SH-SY5Y (cell line): ENCODE results near the gene PHACTR1.
A peak's percentile ranks its signal among the peaks of the same experiment; 100 is the strongest.

Experiments
- GATA2 ChIP-seq: IDR thresholded peaks from 2 replicates; pipeline ENCODE4 v1.6.1; 2011; ENCODE audit warnings: mild to moderate bottlenecking, low read depth, low read length
- GATA3 ChIP-seq: IDR thresholded peaks from 2 replicates; pipeline ENCODE4 v1.6.1; 2011; ENCODE audit warnings: low read depth, mild to moderate bottlenecking, low read length, moderate library complexity

Gene PHACTR1

DNA sequence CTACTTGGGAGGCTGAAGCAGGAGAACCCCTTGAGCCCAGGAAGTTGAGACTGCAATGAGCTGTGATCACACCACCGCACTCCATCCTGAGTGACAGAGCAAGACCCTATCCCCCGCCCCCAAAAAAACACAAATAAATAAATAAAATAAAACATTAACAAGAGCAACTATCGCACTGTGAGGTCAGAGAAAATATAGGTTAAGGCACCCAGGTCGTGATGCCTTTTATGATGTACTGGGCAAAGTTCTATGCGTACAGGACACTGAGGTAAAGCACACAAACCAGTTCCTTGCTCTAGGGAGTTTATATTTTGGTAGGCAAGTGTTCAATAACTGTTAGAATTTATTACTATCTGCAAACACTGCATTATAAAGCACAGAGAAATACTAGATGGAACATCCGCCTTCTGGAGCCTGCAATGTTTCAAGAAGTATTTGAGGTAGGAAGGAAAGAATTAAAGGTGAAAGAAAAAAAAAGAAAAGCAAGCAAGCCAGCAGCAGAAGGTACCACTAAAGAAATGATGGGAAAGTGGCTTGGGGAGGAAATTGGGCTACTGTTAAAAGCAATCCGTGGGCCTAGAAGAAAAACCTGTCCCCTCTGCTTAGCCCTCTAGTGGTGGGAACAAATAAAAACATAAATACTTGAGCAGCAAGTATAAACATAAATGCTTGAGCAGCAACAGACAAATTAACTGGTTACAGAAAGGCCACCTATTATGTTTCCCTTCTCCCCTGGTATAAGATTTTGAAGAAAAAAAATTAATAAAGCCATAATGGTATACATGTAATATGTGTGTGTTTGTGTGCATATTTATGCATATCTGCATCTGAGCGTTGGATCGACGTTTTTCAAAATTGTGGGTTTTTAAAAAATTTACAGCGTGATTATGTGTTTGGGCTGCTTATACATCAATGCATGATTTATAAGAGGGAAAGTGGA is 128.0 kb downstream of the PHACTR1 start:
- no peak for TF ChIP-seq GATA2
- TF ChIP-seq GATA3, result no peak

DNA sequence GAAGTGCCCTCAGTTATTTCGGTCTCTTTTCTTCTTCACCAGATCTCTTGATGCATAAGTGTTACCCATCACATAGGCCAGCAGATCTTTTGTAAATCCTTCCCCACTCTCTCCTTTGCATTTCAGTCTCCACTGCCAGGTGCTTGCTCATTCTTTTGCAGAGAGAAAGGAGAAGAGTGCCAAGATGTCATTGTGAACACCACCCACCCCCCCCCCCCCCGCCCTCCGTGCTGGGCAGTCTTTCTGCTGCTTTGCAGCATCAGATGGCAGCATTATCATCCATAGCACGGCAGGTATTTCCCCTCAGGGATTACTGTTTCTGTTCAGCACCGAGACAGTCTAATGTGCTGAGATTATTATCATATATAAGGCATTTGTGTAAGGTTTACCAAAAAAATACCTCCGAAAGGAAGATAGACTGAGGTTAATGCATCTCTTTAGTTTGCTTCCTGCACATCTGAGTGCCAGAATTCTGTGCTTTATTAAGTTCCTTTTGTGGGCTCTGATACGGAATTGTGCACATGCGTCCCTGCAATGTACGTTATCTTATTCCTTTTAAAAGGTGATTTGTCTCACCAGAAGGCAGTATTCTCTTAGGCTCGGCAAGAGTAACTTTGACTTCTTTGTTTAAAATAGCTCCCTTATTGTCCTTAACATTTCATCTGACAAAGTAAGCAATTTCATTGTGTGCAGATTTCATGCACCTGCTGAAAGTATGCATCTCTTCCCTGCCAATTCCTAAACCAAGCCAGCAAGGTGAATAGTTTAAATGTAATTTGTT is 128.8 kb downstream of the PHACTR1 start:
- no peak for TF ChIP-seq GATA3
- TF ChIP-seq GATA2, result peak; percentile 30; the same call in 1 of the 2 replicates

DNA sequence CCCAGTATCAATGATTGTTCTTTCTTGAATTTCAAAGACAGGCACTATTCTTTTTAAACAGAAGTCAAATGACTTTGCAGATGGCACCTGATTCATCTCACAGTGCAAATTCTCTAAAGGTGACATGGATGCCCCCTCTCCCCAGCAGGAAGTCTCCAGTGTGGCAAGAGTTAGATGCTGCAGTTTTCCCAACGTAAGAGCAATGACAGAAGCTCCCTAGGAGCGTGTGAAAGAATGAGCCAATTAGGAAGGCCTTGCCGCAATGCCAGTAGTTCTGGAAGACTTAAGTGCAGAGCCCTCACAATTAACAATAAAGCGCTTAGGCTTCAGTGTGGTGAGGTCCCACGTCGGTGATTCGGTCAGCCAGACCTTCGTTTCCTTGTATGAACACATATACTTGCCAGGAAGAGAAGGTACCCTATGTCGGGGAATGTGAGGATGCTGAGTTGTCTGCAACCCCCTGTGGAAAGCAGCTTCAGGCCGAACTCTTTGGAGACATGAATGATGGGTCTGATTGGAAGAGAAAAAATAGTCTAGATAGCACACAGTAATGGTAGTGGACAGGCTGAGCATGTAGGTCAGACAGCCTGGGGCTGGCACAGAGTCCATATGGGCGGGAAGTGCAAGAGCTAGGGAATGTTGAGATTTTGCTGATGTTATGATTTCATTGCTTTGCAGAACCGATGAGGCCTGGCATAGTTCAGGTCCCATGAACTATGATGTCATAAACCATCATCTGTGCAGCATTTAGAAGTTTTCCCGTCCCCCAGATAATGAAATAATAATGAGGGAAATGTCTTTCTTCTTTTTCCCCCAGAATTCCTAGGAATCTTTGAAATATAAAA is 132.6 kb downstream of the PHACTR1 start:
- TF ChIP-seq GATA2 (no peak), GATA3 (no peak)

DNA sequence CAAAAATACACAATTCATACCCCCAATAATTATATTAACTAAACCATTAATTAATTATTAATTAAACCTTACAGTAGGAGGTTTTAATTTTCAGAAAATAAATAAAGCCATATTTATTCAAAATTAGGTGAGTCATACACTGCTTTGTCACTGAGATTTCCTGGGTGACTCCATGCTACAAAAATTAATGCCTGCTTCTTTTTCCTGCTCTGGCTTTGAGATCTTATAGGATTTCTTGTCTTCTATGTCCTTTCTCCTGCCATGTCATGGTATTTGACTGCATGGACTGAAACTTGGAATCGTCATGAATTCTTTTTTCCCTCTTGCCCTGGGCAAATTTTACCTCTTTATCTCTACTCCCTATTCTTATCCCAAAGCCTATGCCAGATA is 133.2 kb downstream of the PHACTR1 start:
- no peak for TF ChIP-seq GATA3
- TF ChIP-seq GATA2, result no peak

DNA sequence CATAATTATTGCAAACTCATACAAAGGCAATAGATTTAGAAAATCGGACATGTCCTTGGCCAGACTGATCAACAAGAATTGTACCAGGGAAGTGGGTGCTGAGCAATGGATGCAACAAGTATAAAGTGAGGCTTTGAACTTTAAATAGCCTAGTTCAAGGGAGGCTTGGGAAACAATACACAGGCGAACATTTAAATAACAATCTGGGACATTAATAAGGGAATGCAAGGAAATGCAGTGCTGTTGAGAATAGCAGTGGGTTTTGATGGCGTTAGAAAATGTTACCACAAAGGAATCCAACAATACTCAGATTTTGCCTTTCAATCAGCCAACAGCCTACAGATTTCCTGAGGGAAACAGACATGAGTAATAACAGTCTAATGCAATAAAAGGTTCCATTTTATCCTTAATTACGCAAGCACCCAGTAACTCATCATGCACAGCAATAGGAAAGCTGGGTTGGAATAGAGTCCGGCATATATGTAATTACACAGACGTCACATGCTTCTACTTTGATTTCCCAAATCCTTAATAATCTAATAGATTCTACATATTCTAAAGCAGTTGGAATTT is 134.6 kb downstream of the PHACTR1 start:
- TF ChIP-seq GATA2, result no peak
- no peak for TF ChIP-seq GATA3

DNA sequence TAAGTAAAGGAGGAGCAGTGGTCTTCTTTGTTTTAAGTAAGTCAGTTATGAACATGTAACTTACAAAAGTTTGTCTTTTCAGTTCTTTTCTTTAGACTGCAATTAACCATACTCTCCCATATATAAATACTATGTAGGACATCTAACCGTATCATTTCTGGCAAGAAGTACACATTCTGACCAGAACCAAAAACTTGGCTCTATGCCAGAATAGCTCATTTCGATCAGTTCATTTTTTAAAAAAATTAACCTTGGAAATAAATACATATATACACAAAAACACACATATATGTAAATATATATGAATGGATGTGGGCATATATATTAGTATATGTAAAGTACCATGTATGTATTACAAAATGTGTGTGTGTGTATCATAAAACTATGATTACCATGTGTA is 145.0 kb downstream of the PHACTR1 start:
- TF ChIP-seq GATA2 (no peak), GATA3 (no peak)

DNA sequence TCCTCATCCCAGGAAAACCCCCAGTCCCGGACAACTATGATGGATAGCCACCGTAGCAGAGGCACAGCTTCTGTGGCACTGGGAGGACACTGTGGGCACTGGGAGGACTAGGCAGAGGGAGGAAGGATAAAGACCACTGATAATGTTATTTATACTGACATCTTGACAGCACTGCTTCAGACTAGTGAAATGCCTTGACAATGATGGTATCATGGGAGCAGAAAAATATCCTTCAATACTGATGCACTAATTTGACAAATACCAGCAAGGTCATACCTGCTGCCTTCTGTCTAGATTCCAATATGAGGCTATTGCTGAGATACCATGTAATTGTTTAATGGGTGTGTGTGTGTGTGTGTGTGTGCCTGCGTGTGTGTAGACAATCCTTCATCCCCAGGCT is 148.6 kb downstream of the PHACTR1 start:
- TF ChIP-seq GATA2, result no peak
- no peak for TF ChIP-seq GATA3

DNA sequence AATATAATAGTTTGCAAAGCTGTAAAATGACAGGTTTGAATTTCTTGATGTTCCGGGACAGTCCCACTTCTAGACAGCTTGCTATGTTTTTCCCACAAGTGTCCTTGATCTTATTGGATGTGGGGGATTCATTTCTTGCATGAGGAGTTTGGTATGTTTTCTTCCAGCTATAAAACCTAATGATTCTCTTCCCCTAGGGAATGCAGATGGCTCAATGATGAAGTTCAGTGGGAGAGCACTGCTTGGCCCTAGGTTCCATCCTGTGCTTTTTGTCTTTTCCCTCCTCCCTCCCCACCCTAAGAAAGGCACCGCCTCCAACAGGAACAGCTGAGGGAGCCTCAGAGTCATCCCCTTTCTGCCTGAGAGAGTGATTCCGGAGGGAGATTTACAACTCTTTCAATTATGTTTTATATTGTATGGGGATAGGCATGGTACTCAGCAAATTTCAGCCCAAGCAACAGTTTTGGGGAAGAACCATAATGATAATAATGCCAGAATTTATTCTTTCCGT is 149.2 kb downstream of the PHACTR1 start:
- no peak for TF ChIP-seq GATA3
- TF ChIP-seq GATA2, result no peak

DNA sequence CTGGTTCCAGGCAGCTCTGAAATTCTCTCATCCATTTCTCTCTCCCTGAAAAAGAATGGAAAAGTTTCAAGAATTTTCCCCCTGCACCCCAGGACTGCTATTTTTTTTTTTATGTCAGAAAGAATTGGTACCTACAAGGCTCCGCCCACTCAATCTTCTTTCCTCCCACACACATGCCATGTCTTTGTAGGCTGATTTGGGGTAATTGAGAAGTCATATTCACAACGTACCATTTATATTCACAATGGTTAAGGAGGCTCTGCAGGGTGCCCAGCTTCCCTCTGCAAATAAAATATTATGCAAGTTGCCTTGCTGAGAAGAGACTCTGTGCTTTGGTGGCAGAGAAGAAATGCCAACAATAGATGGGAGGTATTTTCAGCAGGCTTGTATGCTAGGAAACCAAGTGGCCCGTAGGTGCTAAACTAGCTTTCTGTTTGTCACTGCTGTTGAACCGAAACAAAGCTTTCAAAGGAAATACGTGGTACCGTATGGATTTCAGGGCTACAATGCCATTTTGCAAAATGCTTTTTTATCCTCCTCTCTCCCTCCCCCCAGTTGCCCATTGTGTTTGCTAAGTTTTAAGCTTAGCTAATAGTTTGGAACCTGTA is 150.0 kb downstream of the PHACTR1 start:
- no peak for TF ChIP-seq GATA2
- no peak for TF ChIP-seq GATA3

DNA sequence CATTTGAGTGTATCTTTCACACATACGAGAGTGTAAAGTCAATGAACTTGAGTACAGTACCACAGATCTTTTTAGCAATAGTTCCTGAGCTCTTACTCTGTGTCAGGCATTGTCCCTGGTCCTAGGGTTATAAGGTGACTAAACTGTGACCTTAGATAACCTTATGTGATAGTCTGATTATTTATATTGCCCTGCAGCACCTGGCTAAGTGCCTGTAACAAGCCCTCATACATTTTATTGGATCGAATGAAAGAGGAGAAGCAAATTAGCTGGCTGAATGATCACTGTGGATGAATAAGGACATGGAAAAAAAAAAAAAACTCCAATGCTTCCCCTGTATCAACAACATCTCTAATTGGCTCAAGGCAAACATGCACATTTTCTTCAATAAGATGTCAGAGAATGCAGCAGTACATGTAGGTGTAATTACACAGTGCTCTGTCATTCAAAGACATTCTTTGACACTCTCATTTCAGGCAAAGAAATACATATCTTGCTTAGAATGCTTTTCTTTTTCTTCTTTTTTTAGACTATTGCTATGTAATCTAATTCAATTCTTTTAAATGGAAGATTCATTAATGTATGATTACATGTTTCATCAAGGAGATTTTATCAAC is 153.4 kb downstream of the PHACTR1 start:
- no peak for TF ChIP-seq GATA2
- no peak for TF ChIP-seq GATA3

DNA sequence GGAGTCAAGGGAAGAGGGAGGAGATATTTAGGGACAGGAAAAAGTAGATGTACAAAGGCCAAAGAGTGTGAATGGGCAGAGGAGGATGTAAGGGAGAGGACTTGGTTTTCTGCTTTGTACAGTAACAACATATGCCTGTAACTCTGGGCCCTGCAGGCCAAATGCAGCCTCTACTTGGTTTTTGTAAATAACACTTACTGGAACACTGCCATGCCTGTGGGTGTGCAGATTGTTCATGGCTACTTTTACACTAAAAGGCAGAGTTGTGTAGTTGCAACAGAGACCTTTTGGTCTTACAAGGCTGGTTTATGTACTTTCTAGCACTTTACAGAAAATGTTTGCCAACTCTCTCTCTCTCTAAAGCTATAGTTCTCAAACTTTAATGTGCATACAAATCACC is 157.1 kb downstream of the PHACTR1 start:
- TF ChIP-seq GATA2 (no peak), GATA3 (no peak)

DNA sequence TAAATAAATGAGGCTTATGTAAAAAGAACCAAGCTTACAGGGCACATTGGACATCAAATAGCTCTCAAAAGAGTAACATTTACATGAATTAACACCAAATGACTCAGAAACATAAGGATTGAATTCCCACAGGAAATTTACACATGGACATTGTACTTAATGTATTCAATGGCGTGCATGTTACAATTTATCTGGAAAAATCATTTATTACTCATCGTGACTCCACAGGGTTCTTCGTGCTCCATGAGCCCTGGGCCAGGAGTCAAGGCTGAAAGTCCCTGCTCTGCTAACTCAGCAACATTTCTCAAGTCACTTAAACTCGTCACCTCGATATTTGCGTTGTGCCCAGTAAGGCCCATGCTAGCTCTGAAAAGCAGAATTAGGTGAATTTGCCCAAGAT is 158.5 kb downstream of the PHACTR1 start:
- TF ChIP-seq GATA3 (no peak), GATA2 (no peak)

DNA sequence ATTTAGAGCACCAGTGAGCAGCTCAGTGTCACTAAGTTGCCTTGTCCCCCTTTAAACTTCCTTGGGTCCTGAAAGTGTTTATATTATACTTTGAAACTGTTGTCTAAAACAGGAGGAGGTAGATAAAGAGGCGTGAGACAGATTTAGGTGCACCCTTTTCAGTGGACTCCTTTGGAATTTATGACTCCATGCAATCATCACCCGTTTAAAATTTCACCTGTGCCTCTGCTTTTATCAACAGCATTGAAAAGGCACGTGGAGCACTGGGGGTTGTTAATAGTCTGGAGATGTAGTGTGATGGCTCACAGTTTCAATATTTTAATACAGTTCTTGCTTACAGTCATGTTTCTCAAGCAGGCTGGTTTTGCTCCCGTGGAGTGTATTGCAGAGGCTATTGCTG is 162.2 kb downstream of the PHACTR1 start:
- TF ChIP-seq GATA2 (no peak), GATA3 (no peak)
